Astrocyte of the spinal cord (primary cell): ENCODE results near the gene PERM1.

ENCODE experiments used
- DNase-seq: peaks from one replicate; pipeline ENCODE4 v3.0.0; 2011; ENCODE audit warnings: low read depth, low spot score
- H3K4me3 ChIP-seq: 2 replicates; pipeline ENCODE4 v1.5.1; 2011; ENCODE audit warnings: low read depth, mild to moderate bottlenecking, low read length, moderate library complexity
- in situ Hi-C: cut with HindIII; loops from 2 replicates; pipeline ENCODE4 v1.10.0; 2017; ENCODE audit warnings: low sequenced_read_pairs
- TF ChIP-seq, protein P1 (sequence below): IDR thresholded peaks from 2 replicates; pipeline ENCODE4 v1.5.1; 2012; ENCODE audit warnings: low read depth, mild to moderate bottlenecking, low read length, inconsistent platforms

PERM1 gene

DNA sequence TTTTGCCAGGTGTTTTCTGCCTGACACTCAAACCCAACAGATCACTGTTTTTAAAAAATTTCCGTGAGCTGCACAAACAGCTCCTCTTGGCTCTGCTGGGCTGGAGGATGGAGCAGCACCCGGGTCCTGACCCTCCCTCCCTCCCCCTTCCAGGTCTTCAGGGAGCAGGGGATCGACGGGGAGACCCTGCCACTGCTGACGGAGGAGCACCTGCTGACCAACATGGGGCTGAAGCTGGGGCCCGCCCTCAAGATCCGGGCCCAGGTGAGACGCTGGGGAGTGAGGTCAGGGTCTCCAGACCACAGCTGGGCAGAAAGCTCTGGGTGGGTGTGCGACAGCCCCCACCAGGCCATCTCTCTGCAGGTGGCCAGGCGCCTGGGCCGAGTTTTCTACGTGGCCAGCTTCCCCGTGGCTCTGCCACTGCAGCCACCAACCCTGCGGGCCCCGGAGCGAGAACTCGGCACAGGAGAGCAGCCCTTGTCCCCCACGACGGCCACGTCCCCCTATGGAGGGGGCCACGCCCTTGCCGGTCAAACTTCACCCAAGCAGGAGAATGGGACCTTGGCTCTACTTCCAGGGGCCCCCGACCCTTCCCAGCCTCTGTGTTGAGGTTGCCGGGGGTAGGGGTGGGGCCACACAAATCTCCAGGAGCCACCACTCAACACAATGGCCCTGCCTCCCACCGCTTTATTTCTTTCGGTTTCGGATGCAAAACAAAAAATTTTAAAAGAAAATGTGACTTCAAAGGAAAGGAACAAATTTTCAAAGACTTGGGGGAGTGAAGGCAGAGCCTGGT lies 38.1 kb downstream of the PERM1 start:
- in situ Hi-C loops = no loop called here
- H3K4me3 ChIP-seq = no peak overlapping the region
- TF ChIP-seq, protein P1, sequence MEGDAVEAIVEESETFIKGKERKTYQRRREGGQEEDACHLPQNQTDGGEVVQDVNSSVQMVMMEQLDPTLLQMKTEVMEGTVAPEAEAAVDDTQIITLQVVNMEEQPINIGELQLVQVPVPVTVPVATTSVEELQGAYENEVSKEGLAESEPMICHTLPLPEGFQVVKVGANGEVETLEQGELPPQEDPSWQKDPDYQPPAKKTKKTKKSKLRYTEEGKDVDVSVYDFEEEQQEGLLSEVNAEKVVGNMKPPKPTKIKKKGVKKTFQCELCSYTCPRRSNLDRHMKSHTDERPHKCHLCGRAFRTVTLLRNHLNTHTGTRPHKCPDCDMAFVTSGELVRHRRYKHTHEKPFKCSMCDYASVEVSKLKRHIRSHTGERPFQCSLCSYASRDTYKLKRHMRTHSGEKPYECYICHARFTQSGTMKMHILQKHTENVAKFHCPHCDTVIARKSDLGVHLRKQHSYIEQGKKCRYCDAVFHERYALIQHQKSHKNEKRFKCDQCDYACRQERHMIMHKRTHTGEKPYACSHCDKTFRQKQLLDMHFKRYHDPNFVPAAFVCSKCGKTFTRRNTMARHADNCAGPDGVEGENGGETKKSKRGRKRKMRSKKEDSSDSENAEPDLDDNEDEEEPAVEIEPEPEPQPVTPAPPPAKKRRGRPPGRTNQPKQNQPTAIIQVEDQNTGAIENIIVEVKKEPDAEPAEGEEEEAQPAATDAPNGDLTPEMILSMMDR = no peak

DNA sequence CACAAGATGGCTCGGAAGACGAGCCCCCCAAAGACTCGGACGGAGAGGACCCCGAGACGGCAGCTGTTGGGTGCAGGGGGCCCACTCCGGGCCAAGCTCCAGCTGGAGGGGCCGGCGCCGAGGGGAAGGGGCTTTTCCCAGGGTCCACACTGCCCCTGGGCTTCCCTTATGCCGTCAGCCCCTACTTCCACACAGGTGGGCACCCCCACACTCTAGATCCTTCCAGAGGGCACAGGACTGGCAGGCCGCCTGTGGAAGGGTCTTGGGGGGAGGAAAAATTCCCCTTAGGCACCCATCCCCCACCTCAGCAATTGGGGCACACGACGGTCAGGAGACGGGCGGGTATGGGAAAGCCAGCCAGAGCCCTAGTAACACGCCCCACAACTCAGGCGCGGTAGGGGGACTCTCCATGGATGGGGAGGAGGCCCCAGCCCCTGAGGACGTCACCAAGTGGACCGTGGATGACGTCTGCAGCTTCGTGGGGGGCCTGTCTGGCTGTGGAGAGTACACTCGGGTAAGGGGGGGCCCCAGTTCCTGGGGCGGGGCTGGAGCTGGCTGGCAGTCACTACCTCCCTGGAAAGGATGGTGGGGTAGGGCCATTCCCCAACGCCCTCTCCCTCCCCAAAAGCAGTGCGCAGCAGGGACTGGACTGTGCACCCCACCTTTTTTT lies 38.9 kb downstream of the PERM1 start:
- DNase-seq = peak; percentile 79
- peak overlapping the region; percentile 39 for H3K4me3 ChIP-seq
- in situ Hi-C loops = no loop called here

More for the DNA sequence above, 38.1 kb downstream of the PERM1 start:
- no peak for DNase-seq

DNA sequence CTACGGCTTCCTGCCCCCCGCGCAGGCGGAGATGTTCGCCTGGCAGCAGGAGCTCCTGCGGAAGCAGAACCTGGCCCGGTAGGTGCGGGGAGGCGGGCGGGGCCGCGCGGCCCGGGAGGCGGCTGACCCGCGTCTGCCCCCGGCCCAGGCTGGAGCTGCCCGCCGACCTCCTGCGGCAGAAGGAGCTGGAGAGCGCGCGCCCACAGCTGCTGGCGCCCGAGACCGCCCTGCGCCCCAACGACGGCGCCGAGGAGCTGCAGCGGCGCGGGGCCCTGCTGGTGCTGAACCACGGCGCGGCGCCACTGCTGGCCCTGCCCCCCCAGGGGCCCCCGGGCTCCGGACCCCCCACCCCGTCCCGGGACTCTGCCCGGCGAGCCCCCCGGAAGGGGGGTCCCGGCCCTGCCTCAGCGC lies 39.5 kb downstream of the PERM1 start:
- TF ChIP-seq, protein P1 = no peak
- DNase-seq = peak; percentile 20
- H3K4me3 ChIP-seq = peak overlapping the region; percentile 39
- in situ Hi-C loops = no loop called here

More for the DNA sequence above, 38.9 kb downstream of the PERM1 start:
- TF ChIP-seq, protein P1 = no peak

DNA sequence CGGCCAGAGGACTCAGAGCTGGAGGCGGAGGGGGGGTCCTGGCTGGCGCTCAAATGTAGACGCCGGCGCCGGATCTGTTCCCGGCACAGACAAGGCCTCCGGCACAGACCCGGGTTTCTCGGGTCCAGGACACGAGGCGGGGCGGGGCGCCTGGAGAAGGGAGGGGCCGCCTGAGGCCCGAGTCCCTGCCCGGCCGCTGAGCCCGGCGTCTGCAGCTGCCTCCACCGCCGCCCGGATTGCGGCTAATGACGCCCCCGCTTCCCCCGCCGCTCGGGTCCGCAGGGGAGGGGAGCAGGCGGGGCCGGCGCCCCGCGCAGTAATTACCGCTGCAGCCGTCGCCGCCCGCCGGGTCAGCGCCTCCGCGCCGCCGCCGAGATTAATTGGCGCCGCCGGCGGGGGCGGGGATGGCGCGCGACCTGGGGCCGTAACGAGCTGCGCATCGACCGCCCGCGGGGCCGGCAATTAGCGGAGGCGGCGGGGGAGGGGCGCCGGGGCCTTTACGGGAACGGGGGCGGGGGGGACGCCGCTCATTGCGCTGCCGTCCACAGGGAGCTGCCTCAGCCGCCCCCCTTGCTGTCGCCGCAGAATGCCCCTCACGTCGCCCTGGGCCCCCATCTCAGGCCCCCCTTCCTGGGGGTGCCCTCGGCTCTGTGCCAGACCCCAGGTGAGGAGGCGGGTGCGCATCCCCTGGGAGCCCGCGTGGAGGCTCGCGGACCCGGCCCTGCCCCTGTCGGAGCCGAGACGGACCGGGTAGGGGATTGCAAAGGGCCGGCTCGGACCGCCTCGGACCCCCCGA lies 40.1 kb downstream of the PERM1 start:
- TF ChIP-seq, protein P1 = no peak
- DNase-seq = peak; percentile 94
- H3K4me3 ChIP-seq = peak overlapping the region; percentile 37
- in situ Hi-C loops = no loop called here

DNA sequence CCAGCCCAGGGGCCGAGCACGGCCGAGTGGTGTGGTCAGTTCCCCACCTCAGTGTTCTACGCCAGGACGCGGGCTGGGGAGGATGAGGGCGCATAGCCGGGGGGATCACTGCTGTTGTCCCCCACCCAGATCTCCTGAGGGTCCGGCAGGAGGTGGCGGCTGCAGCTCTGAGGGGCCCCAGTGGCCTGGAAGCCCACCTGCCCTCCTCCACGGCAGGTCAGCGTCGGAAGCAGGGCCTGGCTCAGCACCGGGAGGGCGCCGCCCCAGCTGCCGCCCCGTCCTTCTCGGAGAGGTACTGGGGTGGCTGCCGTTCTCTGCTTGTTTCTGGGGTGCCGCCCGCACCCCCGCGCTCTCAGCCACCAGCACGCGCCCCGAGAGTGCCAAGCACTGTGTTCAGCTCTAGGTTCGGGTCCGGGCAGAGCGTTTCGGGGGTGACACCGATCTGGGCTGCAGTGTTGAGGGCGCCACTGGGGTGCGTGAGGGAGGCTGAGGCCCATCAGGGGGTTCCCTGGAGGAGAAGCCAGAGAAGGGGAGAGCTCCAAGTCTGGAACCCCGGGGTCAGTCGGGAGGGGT lies 40.8 kb downstream of the PERM1 start:
- in situ Hi-C loops = no loop called here
- no peak for DNase-seq
- H3K4me3 ChIP-seq = peak overlapping the region; percentile 26
- TF ChIP-seq, protein P1 = no peak
